ENCODE results near the gene COQ10B. TPM values are rescaled to one million over a fixed set of nuclear protein-coding genes. Genes with fewer than 3 reads are reported as not detected.

COQ10B gene
- total RNA-seq, 1 donor from 2014 or later = 28.5 TPM

Small RNA genes lying within 50 kb of the gene (small RNA-seq; reads per million reads assigned to genes)
- not detected for gene RF00394
- not detected for gene RNU6-1029P

Other genes starting within 250 kb of the COQ10B start
- 46.4 TPM for gene ANKRD44, start 142.8 kb upstream of the COQ10B start, total RNA-seq
- 352 TPM for gene SF3B1, start 18.5 kb upstream of the COQ10B start, total RNA-seq
- gene HSPD1, start 46.3 kb downstream of the COQ10B start, total RNA-seq = 127 TPM
- 39.0 TPM for gene HSPE1, start 46.8 kb downstream of the COQ10B start, total RNA-seq
- gene MOB4, start 62.5 kb downstream of the COQ10B start, total RNA-seq = 24.3 TPM
- gene RFTN2, start 222.0 kb downstream of the COQ10B start, total RNA-seq = 10.8 TPM